ENCODE measurements around the gene TP53I3.
A peak's percentile ranks its signal among the peaks of the same experiment; 100 is the strongest.

The TP53I3 gene

GRCh38 chr2:24052951-24053350, 31.7 kb downstream of the TP53I3 start:
- Histone ChIP-seq H3K36me3 (ENCODE audit: insufficient read depth, low read length) (no peaks in the 10 kb centered on the region), H2AFZ (ENCODE audit: low read length) (no peak overlapping the region), H3K4me2 (ENCODE audit: low read depth, low read length, poor library complexity, severe bottlenecking) (no peak overlapping the region), H3K9me3 (ENCODE audit: insufficient read depth, low read depth, low read length) (no peaks in the 10 kb centered on the region), H4K20me1 (ENCODE audit: insufficient read depth, low read length, poor library complexity, severe bottlenecking) (no peaks in the 10 kb centered on the region), H3K9ac (ENCODE audit: low read depth, low read length, poor library complexity, severe bottlenecking) (no peak overlapping the region), H3K9me2 (replicated peaks; ENCODE audit: low read depth, low read length) (no peaks in the 10 kb centered on the region), H3K4me1 (ENCODE audit: insufficient read depth, low read length, poor library complexity, severe bottlenecking) (peaks cover 5% of the 10 kb centered on the region), H3K27me3 (ENCODE audit: insufficient read depth, low read length, poor library complexity, severe bottlenecking) (no peaks in the 10 kb centered on the region), H3F3A (ENCODE audit: low read depth) (no peaks in the 10 kb centered on the region), H3K4me3 (ENCODE audit: low read length, poor library complexity, severe bottlenecking) (no peak overlapping the region), H3K79me2 (ENCODE audit: insufficient read depth, low read length) (no peaks in the 10 kb centered on the region)
- TF ChIP-seq CTCF (conservative IDR thresholded peaks at IDR 0.05; ENCODE audit: low read length) = no peak
- TF ChIP-seq EZH2phosphoT487 (IDR thresholded peaks at IDR 0.05; ENCODE audit: borderline replicate concordance) = no peak

DNA sequence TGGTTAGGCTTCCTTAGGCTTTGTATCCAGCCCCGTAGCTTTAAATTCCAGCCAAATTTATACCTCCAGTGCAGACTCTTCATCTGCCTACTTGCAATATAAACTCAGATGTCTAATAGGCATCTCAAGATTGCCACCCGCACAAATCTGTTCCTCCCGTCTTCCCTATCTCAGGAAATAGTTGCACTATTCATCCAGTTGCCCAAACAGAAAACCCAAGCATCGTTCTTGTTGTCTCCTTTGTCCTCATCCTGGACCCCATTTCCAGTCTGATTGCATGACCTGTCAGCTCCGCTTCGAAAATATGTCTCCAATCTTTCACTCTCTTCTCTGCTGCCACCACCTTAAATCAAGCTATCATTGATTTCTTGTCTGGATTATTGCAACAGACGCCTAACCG, 32.8 kb downstream of the TP53I3 start:
- no peaks in the 10 kb centered on the region for H3K27me3 ChIP-seq (ENCODE audit: insufficient read depth, low read length, poor library complexity, severe bottlenecking)
- TF ChIP-seq CTCF (conservative IDR thresholded peaks at IDR 0.05; ENCODE audit: low read length) (no peak), EZH2phosphoT487 (IDR thresholded peaks at IDR 0.05; ENCODE audit: borderline replicate concordance) (no peak)
- H3K9ac ChIP-seq (ENCODE audit: low read depth, low read length, poor library complexity, severe bottlenecking) = no peak overlapping the region

GRCh38 chr2:24050041-24050979, 34.3 kb downstream of the TP53I3 start:
- H3K9me2 ChIP-seq (replicated peaks; ENCODE audit: low read depth, low read length) = no peaks in the 10 kb centered on the region
- H4K20me1 ChIP-seq (ENCODE audit: insufficient read depth, low read length, poor library complexity, severe bottlenecking) = no peaks in the 10 kb centered on the region
- no peaks in the 10 kb centered on the region for H3K36me3 ChIP-seq (ENCODE audit: insufficient read depth, low read length)
- H3F3A ChIP-seq (ENCODE audit: low read depth) = no peaks in the 10 kb centered on the region
- no peak overlapping the region for H3K9ac ChIP-seq (ENCODE audit: low read depth, low read length, poor library complexity, severe bottlenecking)
- peak overlapping the region; percentile 66 for H3K4me2 ChIP-seq (ENCODE audit: low read depth, low read length, poor library complexity, severe bottlenecking)
- peaks cover 21% of the 10 kb centered on the region for H3K4me1 ChIP-seq (ENCODE audit: insufficient read depth, low read length, poor library complexity, severe bottlenecking)
- peak overlapping the region; percentile 65; the same call in 1 of the 2 replicates for H2AFZ ChIP-seq (ENCODE audit: low read length)
- H3K27me3 ChIP-seq (ENCODE audit: insufficient read depth, low read length, poor library complexity, severe bottlenecking) = no peaks in the 10 kb centered on the region
- peak overlapping the region; percentile 70 for H3K4me3 ChIP-seq (ENCODE audit: low read length, poor library complexity, severe bottlenecking)
- H3K79me2 ChIP-seq (ENCODE audit: insufficient read depth, low read length) = peaks cover 13% of the 10 kb centered on the region
- TF ChIP-seq CTCF (conservative IDR thresholded peaks at IDR 0.05; ENCODE audit: low read length) (no peak), EZH2phosphoT487 (IDR thresholded peaks at IDR 0.05; ENCODE audit: borderline replicate concordance) (no peak)
- no peaks in the 10 kb centered on the region for H3K9me3 ChIP-seq (ENCODE audit: insufficient read depth, low read depth, low read length)

More for the DNA sequence above, 32.8 kb downstream of the TP53I3 start:
- Histone ChIP-seq H4K20me1 (ENCODE audit: insufficient read depth, low read length, poor library complexity, severe bottlenecking) (no peaks in the 10 kb centered on the region), H3F3A (ENCODE audit: low read depth) (no peaks in the 10 kb centered on the region), H3K4me3 (ENCODE audit: low read length, poor library complexity, severe bottlenecking) (no peak overlapping the region), H3K36me3 (ENCODE audit: insufficient read depth, low read length) (no peaks in the 10 kb centered on the region), H2AFZ (ENCODE audit: low read length) (no peak overlapping the region), H3K79me2 (ENCODE audit: insufficient read depth, low read length) (peaks cover 3% of the 10 kb centered on the region; the same call in 1 of the 2 replicates), H3K4me1 (ENCODE audit: insufficient read depth, low read length, poor library complexity, severe bottlenecking) (peaks cover 10% of the 10 kb centered on the region), H3K9me2 (replicated peaks; ENCODE audit: low read depth, low read length) (no peaks in the 10 kb centered on the region), H3K4me2 (ENCODE audit: low read depth, low read length, poor library complexity, severe bottlenecking) (no peak overlapping the region), H3K9me3 (ENCODE audit: insufficient read depth, low read depth, low read length) (no peaks in the 10 kb centered on the region)

Measured in Loucy (cell line).